GM18861 (cell line): Measurements from ENCODE around the gene WDR72.

ENCODE experiments used
- ATAC-seq: cut with Tn5 transposase; IDR thresholded peaks from one replicate; pipeline ENCODE4 v1.9.1; 2021; ENCODE audit not compliant: unreplicated experiment

The WDR72 gene

DNA sequence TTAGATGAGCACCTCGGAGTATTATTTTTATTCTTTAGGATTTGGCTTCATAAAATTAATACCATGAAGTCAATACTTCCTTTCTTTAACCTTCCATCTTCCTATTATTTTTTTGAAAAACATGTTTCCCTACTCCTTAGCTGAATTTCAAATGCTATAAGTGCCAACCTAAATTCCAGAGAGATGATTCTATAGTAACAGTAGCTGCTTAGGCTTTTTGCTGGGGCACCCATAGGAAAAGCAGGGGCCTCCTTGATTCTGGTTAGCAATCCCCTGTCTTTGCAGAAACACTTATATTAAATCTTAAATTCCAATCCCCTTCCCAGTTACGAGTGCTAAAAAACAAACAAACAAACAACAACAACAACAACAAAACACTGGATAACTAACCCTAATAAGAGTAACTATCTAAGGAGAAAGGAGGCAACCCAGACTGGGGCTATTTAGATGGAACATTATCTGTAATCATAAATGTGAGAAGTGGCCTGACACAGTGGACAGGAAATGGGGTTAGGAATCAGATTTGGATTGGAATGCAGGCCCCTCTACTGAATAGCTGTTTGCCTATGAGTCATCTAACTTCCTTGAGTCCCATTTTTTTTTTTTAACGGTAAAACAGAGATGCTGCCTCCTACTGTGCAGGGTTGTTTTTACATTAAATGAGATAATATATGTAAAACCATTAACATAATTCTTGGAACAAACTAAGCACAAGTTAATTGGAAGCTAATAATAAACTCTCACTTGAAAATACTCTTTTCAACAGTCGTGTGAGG, 148.1 kb downstream of the WDR72 start:
- no peak for ATAC-seq

DNA sequence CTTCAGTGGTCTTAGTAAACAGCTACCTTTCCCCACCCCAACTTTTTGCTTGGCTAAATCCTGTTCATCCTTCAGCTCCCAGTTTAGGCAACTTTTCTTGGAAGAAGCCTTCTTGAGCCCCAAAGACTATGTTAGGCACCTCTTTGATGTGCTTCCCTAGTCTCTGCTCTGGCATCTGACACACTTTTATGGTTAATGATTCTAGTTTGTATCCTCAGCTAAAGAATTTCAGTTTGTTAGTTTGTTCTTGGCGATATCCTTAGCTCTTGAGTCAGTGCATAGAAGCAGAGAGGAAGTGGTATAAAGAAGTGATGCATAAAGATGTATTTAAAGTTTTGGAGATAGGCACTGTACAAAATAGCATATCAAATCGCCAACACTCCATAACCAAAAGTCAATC, 168.4 kb downstream of the WDR72 start:
- ATAC-seq = no peak

DNA sequence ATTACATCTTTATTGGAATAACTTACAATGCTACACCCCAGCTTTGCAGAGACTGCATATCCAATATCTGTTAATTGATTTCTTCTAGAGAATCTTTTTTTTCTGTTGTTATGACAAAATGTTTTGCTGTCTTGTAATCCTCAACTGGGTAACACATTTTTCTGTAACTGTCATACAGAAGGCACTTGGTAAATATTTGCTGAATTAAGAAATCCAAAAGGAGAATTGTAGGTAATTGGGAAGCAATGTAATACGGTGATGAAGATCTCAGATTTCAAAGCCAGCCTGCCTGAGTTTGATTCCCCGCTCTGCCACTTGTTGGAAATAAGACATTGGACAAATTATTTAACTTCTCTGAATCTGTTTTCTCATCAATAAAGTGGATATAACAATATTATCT, 169.1 kb downstream of the WDR72 start:
- ATAC-seq = no peak

- no peak for ATAC-seq
These were observed 169.9 kb downstream of the WDR72 start for GRCh38 chr15:53589520-53590057.

GRCh38 chr15:53588773-53589172, 170.7 kb downstream of the WDR72 start:
- no peak for ATAC-seq

GRCh38 chr15:53586799-53587198, 172.7 kb downstream of the WDR72 start:
- ATAC-seq = peak; percentile 49

DNA sequence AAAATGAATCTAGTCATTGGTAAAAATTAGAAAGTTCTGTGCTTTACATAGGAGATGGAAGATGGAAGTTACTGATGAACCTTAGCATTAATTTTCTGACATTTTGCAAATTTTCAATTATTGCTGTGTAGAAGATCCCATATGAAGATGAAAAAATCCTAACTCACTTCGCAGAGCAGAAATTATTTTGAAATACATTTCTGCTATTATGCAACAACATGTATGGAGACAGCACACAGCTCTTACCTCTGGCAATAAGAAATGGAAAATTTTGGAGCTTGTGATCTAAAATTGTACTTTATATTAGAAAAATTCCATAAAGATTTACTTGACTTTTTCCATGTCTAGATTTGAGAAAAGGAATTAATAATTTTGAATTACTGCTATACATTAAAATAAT, 177.9 kb downstream of the WDR72 start:
- no peak for ATAC-seq

DNA sequence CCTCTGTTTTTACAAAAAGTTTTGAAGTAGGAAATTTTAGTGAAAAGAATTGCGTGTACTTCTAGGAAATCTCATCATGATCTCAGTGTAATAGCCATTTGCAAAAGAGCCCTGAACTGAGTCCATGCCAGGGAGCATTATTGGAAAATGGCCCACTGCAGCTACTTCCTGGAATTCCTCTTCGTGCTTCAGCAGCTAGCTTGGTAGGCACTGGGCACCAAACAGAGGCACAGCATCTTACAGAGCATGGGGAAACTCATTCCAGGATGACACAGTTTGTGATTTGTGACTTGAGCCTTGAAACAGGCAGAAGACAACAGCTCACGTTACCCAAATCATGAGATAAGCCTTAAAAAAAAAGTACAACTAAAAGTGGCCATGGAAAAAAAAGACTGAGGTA, 179.1 kb downstream of the WDR72 start:
- ATAC-seq = no peak

- ATAC-seq = no peak
These were observed 182.6 kb downstream of the WDR72 start for GRCh38 chr15:53576841-53577240.

- no peak for ATAC-seq
These were observed 186.4 kb downstream of the WDR72 start for GRCh38 chr15:53573091-53573490.

DNA sequence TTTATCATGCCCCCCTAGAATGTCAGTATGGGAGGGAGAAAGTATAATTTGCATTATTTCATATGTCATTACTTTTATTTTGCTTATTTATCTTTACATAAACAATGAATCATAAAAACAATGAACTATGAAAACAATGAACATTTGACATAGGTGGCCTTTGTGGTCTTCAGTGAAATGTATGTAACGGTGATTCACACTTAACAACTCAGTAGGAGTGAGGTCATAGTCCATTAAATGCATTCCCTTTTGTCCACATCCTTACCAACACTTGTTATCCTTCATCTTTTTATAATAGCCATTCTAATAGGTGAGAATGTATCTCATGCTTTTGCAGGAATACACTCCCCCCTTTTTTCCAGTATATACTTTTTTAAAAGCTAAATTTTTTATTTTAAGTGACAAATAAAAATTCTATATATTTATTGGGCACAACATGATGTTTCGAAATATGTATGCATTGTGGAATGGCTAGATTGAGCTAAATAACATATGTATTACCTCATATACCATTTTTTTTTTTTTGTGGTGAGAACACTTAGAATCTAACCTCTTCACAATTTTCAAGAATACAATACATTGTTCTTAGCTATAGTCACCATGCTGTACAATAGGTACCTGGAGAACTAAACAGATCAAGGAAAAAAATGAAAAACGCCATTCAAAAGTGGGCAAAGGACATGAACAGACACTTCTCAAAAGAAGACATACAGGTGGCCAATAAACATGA, 189.5 kb downstream of the WDR72 start:
- no peak for ATAC-seq

GRCh38 chr15:53566912-53567311, 192.6 kb downstream of the WDR72 start:
- ATAC-seq = no peak

DNA sequence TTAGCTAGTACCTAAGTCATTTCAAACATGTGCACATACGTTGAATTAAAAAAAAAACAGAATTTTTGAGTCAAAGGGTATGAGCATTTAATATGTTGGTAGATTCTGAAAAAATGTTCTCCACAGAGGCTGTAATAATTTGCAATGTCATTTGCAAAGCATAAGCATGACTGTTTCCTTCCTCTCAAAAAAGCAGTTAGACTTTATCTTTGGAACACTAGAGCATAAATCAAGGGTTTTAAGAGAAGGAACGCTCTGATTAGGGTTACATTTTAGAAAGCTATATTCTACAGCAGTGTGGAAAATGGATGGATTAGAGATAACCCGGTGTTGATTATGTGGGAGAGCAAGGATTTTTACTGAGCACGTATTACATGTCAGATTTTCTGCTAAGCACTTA, 193.7 kb downstream of the WDR72 start:
- no peak for ATAC-seq

- no peak for ATAC-seq
These were observed 194.8 kb downstream of the WDR72 start for GRCh38 chr15:53564647-53565046.

DNA sequence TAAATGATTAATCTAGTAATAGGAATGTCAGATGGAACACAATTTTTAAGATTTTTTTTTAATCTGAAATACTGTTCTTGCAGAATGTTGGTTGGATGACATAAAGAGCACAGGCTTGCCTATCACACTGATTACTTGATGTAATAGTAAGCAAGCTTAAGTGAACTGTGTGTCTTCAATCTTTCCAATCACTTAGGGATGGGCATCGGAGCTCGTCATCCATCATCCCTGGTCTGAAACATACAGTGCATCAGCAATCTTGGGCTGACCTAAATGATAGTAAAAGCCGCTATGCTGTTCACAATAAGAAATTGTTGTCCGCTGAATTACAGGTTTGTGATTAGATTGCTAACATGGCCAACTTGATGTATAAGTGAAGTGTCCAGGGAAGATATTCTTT, 195.8 kb downstream of the WDR72 start:
- ATAC-seq = no peak

GRCh38 chr15:53559364-53560277, 199.8 kb downstream of the WDR72 start:
- ATAC-seq = no peak

DNA sequence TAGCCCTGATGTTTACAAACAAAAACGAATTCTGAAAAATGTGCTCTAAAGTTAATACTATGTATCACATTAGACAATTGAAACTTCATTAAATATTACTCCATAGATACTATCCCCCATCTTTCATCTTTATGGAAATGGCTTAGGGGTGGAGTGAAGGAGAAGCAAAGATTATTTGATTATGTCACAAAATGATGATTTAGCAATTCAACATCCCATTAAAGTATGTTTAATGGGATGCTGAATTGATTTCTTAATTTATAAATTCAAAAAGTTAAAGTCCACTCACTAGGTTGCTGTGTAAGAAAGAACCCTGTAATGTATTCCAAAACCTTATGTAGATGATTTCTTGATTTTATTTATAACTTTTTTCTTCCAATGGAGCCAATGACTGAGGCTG, 201.1 kb downstream of the WDR72 start:
- ATAC-seq = no peak

GRCh38 chr15:53555226-53555625, 204.2 kb downstream of the WDR72 start:
- ATAC-seq = no peak

DNA sequence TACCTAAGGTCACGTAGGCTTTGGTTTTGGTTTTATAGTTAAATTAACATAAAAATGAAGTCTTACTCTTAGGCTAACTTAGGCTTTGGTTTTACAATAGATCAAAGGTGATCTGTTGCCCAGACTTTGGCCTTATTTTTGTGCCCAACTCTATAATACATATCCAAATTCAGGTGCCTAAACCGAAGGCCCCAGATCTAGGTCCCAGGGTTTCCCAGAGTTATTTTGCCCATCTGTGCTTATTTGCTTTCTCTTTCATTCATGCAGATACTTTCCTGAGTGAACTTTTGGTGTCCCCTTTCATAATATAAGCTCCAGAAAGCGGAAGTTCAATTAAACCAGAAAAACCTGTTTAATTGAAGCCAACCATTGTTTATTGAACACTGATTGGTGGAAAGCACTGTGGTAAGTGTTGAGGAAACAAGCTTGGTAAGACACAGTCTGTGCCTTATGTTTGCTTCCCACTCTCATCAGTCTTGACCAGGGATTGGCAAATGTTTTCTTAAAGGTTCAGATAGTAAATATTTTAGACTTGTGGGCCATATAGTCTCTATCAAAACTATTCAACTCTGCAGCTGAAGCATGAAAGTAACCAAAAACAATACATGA, 209.7 kb downstream of the WDR72 start:
- ATAC-seq = no peak

DNA sequence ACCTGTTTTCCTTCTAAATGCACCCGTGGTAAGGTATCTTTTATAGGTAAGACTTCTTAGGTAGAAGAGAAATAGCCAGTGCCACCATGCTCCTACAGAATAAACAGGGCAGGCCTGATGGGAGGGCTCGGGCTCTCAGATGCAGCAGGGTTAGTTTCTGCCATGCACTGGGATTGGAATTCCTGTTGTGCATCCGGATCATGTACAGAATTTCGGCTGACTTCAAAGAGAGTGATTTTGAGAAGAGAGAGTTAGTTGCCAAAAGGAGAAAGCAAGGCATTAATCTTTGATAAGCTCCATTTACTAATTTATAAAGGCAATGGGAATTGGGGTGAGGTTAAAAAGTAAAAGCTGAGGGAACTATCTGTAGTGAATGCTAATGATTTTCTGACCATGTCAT, 211.2 kb downstream of the WDR72 start:
- ATAC-seq = no peak
